Choroid plexus epithelial cell (primary cell): ENCODE measurements around the gene SCARB2.

Source experiments
- DNase-seq: peaks from one replicate; pipeline ENCODE4 v3.0.0-alpha.2; 2010; ENCODE audit warnings: low read depth
- H3K4me3 ChIP-seq: 2 replicates; pipeline ENCODE4 v1.5.1; 2011; ENCODE audit warnings: low read depth, mild to moderate bottlenecking, control low read depth, low read length, moderate library complexity
- CTCF ChIP-seq: conservative IDR thresholded peaks from 2 replicates; pipeline ENCODE4 v1.5.1; 2011; ENCODE audit warnings: low read depth, mild to moderate bottlenecking, control low read depth, inconsistent platforms, low read length, moderate library complexity

The SCARB2 gene

GRCh38 chr4:76213415-76214176 lies at the start of gene SCARB2:
Gene SCARB2, minus strand, starts transcription at chr4:76213824. Its CDS starts 281 bp downstream, at chr4:76213543.
- H3K4me3 ChIP-seq, result peak within 1 kb of the TSS; percentile 93
- DNase-seq, result peak; percentile 88
- TF ChIP-seq CTCF, result no peak

GRCh38 chr4:76260571-76260970 lies 46.9 kb upstream of the SCARB2 start:
- DNase-seq, result no peak
- no peak overlapping the region for H3K4me3 ChIP-seq
- TF ChIP-seq CTCF, result no peak

GRCh38 chr4:76257824-76258223 lies 44.2 kb upstream of the SCARB2 start:
- no peak for TF ChIP-seq CTCF
- no peak for DNase-seq
- no peak overlapping the region for H3K4me3 ChIP-seq

GRCh38 chr4:76256968-76257367 lies 43.3 kb upstream of the SCARB2 start:
- DNase-seq, result no peak
- TF ChIP-seq CTCF, result no peak
- H3K4me3 ChIP-seq, result no peak overlapping the region

GRCh38 chr4:76256032-76256431 lies 42.4 kb upstream of the SCARB2 start:
- TF ChIP-seq CTCF, result no peak
- DNase-seq, result no peak
- no peak overlapping the region for H3K4me3 ChIP-seq

- no peak for TF ChIP-seq CTCF
- no peak for DNase-seq
Measured at GRCh38 chr4:76253511-76253910, 39.9 kb upstream of the SCARB2 start.

GRCh38 chr4:76252271-76252653 lies 38.6 kb upstream of the SCARB2 start:
- DNase-seq, result no peak
- H3K4me3 ChIP-seq, result no peak overlapping the region
- no peak for TF ChIP-seq CTCF

More at GRCh38 chr4:76253511-76253910, 39.9 kb upstream of the SCARB2 start:
- no peak overlapping the region for H3K4me3 ChIP-seq
